HG03103 (cell line): Measurements from ENCODE around the gene IFT88.

Experiments used
- ATAC-seq: cut with Tn5 transposase; IDR thresholded peaks from one replicate; pipeline ENCODE4 v1.9.1; 2021; ENCODE audit warnings: low read depth; ENCODE audit not compliant: unreplicated experiment

The IFT88 gene

DNA sequence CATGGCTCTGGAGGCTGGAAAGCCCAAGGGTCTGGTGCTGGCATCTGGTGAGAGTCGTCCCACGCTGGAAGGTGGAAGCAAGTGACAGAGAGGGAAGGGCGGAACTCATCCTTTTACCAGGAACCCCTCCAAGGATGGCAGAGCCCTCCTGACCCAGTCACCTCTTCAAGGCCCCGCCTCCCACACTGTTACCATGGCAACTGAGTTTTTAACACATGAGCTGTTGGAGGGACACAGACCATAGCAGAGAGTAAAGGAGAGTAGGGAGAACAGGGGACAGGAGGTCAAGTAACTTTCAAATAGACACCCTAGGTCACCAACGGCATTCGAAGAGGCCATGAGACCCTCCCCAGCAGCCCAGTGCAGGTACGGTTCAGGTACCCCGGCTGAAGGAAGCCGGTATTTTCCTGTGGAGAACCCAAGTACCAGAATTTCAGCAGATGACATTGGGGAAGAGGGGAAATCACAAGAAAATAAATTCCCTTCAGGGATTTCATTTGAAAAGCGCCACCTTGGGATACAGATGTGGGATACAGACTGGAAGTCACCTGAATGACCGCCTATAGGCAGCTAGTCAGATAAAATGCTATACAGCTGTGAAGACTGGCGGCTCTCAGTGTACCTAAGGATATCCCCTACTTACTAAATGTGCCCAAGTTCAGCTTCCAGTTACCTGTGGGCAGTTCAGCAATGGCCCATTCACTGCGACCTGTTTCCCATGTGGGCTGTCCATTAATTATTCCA, 144.5 kb downstream of the IFT88 start:
- ATAC-seq = no peak

DNA sequence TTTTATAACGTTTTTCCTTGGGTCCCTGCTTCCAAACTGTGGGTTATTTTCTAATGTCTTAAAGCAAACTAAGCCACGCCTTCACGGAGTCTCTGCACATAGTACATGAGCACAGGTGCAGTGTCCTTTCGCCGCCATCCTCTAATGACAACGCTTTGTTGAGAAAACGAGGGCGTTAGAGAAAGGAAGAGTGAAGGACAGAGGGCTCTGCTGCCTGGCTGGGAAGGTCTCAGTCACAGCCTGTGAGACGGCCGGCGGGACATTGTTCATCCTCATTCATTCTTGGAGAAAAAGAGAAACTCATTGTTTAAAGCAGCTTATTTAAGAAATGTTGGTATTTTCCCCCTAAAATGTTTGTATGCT, 146.0 kb downstream of the IFT88 start:
- no peak for ATAC-seq

DNA sequence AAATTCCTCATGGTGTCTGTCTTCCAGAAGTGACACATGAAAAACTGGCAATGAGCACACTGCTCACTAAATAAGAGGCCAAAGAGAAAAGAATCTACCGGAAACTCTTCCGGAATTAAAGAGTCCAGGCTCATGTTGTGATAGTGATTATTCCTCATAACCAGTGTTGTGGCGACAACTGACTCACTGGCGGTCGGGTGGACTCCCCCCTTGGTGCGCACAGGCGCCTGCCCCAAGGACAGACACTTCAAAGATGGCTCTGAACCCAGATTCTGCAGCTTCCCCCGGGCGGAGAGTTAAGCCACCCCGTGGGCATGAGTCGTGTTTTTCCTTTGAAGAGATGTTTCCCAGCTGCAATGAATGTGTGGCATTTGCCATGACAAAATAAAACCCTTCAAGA, 146.8 kb downstream of the IFT88 start:
- no peak for ATAC-seq

DNA sequence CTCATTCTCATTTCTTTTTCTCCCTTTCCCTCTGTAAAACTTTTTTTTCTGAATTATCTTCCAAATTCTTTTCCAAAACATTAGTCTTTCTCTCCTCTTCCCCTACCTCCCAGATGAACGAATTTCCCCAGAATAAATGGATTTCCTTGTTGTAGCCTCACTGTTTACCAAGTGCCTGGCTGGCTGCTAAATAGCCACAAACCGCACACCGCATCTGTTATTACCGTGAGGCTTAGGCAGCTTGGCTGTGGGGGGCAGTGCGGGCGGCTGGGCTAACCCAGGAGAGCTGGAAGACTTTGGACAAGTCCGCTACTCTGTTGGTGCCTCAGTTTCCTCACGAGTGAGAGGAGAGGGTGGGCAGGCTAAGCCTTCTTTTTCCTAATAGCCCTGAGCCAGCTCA, 147.2 kb downstream of the IFT88 start:
- ATAC-seq = no peak

DNA sequence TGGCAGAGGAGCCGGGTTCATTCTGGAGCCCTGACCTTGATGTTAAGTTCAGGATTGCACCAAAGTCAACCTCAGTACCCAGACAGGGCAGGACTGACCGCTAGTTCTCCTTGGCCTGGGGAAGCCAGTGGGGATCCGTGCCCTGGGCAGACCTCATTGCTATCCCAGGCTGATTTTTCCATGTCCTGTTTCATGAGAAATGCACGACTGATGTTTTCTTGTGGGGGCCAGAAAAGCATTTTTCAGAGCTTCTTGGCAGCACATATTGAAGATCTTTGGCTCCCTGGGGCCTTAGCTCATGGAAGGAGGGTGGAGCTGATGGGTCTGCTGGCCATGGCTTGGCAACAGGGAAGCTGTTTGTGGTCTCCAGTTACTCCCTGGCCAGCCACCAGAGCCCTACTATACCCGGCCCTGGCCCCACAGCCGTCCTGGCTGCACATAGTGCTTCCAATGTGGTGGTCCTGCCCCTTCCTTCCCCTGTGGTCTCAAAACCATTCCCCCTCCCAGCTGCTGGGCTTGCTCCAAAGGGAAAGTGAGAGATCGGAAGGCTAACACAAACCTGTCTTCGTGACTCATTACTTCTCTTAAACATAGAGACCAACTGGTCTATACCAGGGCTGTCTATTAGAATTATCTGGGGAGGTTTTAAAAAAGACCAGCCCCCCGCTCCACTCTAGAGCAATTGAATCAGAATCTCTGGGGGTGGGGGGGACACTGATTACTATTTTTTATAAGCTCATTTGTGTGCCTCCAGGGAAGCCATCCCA, 147.8 kb downstream of the IFT88 start:
- no peak for ATAC-seq

DNA sequence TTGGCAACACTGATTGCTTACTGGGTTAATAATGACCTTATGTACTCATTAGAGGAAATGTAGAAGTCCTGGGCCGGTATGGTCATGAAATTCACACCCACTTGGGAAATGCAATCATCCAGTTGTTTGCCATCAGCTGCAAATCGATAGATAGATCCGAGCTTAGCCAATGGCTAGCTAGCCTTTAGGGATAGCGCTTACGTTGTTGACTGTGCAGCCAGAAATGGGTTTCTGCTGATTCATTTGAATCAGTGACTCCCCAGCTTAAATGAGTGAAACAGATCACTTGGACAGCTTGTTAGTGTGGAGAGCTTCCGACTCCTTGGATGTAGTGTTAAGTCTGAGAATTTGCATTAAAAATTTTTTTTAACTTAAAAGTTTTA, 148.4 kb downstream of the IFT88 start:
- ATAC-seq = no peak

DNA sequence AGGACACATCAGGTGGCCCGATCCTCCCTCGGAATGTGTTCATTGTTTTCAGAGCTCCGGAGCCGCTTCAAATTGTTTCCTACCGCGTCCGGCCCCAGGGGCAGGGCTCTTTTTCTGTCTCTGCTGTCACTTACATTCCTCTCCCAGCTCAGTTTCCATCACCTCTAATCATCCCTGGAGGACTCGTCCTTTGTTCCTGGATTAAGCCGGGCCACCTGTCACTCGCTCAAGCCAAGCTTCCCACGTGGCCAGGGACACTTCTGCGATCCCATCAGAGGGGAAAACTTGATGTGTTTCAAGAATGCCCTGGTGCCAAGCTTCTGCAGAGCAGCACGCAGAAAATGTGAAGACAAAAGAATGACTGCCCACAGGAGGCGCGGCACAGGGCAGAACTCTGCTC, 150.0 kb downstream of the IFT88 start:
- no peak for ATAC-seq

DNA sequence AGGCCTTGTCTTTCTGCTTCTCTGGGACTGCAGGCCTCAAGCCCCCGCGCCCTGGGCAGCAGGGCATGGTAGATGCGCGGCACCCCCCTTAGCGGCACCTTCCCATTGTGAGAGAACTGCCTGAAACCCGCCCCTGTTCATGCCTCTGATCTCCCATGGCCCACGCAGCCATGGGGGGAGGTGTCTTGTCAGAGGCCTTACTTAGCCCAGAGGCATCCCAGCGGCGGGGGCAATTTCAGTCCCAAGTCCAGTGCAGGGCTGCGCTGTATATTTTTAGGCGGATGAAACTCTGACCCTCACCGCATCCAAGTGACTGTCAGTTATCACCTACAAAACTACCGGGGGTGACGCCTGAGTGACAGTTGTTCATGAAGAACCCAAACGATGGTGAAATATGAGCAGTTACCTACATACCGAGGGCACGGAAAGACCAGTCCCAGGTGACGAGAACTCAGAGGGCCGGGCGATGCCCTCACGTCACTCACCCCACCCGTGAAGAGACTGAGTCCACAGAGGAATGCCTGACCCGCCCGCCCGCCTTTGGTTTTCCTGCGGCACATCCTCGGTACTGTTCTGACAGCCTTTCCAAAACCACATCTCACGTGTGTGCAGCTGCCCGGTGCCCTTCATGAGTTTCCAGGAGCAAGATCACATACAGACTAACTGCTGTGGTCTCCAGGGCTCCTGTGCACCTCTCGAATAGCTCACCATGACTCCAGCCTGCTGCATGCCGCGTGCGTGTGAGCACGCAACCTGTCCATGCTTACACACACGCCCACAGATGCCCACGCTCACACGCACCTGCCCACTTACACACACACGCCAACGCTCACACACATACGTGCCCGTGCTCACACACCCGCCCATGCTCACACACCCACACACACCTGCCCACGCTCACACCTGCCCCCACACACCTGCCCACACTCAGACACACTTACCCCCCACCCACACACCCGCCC, 150.9 kb downstream of the IFT88 start:
- no peak for ATAC-seq

DNA sequence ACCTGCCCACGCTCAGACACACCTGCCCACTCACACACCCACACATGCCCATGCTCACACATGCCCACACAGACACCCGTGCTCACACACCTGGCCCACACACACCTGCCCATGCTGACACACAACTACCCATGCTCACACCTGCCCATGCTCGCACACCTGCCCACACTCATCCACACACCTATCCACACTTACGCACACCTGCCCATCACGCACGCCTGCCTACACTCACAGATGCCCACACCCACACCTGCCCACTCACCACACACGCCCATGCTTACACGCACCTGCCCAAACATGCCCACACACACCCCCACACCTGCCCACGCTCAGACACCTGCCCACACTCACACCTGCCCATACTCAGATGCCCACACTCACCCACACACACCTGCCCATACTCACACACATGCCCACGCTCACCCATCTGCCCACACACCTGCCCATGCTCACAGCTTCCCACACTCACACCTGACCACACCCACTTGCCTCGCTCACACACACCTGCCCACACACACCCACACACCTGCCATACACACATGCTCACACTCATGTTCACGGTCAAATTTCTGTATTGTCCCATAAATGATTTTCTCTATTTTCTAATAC, 152.1 kb downstream of the IFT88 start:
- ATAC-seq = no peak

DNA sequence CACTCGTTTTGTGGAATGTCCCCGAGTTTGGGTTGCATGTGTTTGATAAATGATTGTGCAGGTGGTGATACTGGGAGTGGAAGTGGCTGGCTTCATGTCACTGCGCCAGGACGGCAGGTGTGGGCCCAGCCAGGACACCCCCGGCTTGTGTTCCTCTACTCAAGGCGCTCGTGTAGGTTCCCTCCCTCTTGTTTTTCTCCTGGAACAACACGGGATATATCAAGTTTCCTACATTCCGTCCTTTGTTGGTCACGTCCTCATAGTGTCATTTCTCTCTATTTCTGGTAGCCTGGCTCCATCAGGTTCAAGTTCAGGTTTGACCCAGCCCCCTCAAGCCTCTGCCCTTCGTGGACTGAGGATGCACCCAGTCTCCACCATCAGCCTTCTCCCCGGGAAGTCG, 152.8 kb downstream of the IFT88 start:
- ATAC-seq = no peak

DNA sequence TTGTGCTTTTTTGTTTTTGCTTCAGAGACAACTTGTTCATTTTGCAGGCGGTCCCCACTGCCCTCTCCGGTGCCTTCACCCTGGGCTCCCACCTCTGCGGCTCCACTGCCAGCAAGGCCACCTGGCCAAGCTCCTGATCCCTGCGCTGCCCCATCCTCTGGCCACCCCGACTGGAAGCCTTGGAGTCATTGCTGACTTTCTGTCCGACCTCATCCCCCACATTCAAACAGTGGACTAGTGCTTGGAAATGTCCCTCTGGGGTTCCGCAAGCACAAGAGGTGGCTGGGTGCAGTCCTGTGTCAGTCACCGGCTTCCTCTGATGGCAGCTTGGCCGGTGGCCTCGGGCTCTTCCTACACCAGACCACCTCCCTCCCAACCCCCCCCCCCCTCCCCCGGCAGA, 153.5 kb downstream of the IFT88 start:
- no peak for ATAC-seq

DNA sequence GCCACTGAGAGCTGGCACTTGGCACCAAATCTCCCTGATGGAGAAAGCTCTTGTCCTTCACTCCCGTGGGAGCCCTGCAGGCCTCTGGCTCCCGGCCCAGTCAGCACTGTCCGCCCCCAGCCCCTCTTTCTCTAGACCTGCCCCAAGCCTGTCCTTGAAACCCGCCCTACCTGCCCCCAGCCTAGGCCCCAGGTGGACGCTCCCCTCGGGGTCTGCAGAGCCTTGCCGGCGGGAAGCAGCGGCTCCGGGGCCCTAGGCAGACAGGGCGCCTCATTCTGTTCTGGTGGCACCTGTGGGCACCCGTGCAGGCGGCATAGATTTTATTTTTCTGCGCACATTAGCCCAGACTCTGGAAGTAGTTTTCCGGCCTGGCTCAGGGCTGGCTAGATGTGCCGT, 154.1 kb downstream of the IFT88 start:
- ATAC-seq = no peak

DNA sequence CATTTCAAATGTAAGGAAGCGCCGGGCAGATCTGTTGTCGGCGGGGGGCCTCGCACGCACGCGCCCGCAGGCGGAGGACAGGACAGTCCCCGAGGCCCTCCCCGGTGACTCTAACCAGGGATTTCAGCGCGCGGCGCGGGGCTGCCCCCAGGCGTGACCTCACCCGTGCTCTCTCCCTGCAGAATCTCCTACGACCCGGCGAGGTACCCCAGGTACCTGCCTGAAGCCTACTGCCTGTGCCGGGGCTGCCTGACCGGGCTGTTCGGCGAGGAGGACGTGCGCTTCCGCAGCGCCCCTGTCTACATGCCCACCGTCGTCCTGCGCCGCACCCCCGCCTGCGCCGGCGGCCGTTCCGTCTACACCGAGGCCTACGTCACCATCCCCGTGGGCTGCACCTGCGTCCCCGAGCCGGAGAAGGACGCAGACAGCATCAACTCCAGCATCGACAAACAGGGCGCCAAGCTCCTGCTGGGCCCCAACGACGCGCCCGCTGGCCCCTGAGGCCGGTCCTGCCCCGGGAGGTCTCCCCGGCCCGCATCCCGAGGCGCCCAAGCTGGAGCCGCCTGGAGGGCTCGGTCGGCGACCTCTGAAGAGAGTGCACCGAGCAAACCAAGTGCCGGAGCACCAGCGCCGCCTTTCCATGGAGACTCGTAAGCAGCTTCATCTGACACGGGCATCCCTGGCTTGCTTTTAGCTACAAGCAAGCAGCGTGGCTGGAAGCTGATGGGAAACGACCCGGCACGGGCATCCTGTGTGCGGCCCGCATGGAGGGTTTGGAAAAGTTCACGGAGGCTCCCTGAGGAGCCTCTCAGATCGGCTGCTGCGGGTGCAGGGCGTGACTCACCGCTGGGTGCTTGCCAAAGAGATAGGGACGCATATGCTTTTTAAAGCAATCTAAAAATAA, 154.7 kb downstream of the IFT88 start:
- no peak for ATAC-seq

DNA sequence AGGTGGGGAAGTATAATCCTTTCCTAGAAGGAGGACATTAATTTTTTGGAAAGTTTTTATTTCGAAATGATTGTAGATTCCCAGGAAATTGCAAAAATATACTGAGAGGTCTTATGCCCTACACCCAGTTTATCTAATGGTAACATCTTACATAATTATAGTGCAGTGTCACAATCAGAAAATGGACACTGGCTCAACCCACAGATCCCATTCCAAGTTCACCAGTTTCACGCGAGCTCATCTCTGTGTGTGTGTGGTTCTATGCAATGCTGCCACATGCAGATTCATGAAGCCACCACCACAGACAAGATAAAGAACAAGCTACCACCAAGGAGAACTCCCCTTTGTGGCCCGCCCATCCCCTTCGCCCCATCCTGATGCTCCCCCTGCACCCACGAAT, 160.9 kb downstream of the IFT88 start:
- ATAC-seq = no peak

DNA sequence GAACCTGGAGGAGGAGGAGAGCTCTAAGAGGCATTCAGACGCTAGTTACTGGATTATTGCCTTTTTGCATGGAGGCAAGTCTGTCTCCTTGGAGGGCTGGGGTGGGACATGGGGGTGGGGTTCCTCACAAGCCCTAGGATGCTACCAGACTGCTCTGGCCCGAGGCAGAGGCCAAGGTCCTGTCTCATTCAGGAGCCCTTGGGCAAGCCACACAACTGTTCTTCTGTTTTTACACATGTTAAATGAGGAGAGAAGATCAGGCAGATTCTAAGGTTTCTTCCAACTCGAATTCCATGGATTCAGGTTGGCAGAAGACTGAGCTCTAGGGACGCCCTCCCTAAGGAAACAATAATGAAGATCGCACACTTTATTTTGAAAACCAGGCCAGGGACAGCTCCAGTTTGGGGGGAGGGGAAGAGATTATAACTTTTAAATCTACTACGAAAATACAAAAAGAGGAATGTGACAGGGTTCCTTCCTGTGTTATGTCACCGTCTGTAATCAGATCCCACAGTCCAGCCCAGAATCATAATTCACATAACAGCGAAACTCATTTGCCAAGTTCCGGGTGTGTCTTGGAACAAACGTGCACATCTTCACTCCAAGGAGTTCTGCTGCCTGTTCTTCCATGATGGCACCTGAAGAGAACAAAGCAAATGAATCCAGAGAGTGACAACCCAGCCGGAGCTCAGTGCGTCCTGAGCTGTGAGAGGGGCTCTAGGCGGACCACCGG, 161.8 kb downstream of the IFT88 start:
- ATAC-seq = no peak

DNA sequence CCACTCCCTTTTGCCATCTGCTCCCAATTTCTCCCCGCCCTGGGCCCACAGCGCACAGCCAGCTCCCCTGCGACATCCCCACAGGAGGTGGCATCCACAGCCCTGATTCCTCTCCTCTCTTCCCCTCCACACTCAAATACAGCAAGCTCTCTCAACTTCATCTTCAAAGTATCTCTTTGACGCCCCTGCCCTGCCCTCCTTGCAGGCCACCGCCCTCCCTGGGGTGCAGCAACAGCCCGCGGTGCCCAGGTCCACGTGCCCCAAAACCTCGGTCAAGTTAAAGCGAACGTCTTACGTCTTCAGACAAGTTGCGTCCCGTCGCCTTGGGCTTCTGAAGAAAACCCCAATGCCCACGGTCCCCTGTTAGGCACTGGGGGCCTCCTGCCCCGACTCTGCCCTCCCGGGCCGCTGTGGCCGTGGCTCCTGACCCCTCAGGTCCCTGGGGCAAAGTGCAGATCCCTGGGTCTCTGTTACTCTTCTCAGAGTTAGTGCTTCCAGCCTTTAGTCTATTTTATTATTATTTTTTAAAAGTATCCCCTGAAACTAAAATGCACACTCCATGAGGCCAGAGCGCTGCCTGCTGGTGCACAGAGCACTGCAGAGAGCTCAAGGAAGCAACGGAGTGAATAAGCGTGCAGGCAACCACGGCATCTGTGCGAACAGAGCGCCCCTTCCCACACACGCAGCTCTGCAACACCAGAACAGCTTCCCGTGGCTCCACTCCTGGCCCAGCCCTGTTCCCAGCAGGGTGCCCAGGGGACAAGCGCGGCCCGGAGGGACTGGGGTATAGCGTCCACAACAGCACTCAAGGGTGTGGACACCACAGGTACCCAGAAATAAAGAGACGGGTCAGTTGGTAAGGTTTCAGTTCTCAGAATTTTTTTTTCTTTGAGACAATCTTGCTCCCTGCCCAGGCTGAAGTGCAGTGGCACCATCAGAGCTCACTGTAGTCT, 163.0 kb downstream of the IFT88 start:
- ATAC-seq = no peak

DNA sequence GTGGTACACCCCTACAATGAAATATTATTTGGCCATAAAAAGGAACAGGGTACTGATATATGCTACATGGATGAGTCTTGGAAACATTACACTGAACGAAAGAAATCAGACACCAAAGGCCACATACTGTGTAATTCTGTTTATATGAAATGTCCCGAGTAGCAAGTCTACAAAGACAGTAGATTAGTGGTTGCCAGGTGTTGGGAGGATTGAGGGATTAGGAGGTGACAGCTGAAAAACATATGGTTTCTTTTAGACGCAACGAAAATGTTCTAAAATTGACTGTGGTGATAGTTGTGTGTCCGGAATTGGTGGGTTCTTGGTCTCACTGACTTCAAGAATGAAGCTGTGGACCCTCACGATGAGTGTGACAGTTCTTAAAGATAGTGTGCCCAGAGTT, 171.7 kb downstream of the IFT88 start:
- no peak for ATAC-seq

DNA sequence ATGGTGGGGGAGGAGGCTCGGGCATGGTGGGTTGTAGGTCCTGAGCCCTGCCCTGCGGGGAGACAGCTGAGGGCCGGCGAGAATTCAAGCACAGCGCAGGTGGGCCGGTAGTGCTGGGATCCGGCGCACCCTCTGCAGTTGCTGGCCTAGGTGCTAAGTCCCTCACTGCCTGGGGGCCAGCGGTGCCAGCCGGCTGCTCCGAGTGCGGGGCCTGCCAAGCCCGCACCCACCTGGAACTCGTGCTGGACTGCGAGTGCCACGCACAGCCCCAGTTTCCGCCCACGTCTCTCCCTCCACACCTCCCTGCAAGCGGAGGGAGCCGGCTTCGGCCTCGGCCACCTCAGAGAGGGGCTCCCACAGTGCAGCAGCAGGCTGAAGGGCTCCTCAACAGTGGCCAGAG, 173.1 kb downstream of the IFT88 start:
- ATAC-seq = no peak
